Panc1 (cell line): Measurements from ENCODE around the gene MAP2. TPM values are rescaled to one million over a fixed set of nuclear protein-coding genes. Genes with fewer than 3 reads are reported as not detected.

Experiments
- ATAC-seq: fragments of 200-7000 bp; cut with Tn5 transposase; 2 replicates; pipeline ENCODE4 v1.9.1; 2020; ENCODE audit warnings: mild to moderate bottlenecking, moderate library complexity
- BruUV-seq: library from RNA; stranded (reverse); fragments of 400-500 nt; replicated peaks from 2 replicates; lab custom pipeline; 2021; lab: Mats Ljungman, UMichigan
- CTCF ChIA-PET: fragments of 300-600 bp; sonication (Branson Sonifier 250); formaldehyde crosslinking; loops from one replicate; lab custom pipeline; 2022; ENCODE audit warnings: antibody characterized with exemption; lab: Charles Lee
- POLR2A ChIA-PET: fragments of 300-600 bp; sonication (Branson Sonifier 250); formaldehyde crosslinking; loops from one replicate; lab custom pipeline; 2022; ENCODE audit warnings: antibody characterized with exemption; lab: Charles Lee
- DNase-seq: peaks from one replicate; pipeline ENCODE4 v3.0.0-alpha.2; 2010; ENCODE audit warnings: low read depth, low spot score
- H3K27ac ChIP-seq: 2 replicates; pipeline ENCODE4 v1.5.1; 2011; ENCODE audit warnings: mild to moderate bottlenecking, low read length, inconsistent platforms
- H3K27me3 ChIP-seq: fragments of 200-500 bp; sonication (Bioruptor generic); 2 replicates; pipeline ENCODE4 v1.6.0; 2014; ENCODE audit warnings: low read length, inconsistent platforms; ENCODE audit not compliant: control insufficient read depth, insufficient read depth
- H3K36me3 ChIP-seq: fragments of 200-500 bp; sonication (Bioruptor generic); 2 replicates; pipeline ENCODE4 v1.5.1; 2014; ENCODE audit warnings: inconsistent platforms, mild to moderate bottlenecking, low read length, moderate library complexity; ENCODE audit not compliant: control insufficient read depth, insufficient read depth
- H3K4me1 ChIP-seq: 2 replicates; pipeline ENCODE4 v1.5.1; 2011; ENCODE audit warnings: inconsistent platforms, mild to moderate bottlenecking, low read length, moderate library complexity; ENCODE audit not compliant: control insufficient read depth, insufficient read depth
- H3K4me3 ChIP-seq, 2 experiments: 2 replicates each; pipeline ENCODE4 v1.5.1; 2011 to 2012; ENCODE audit warnings: low read depth in 2 of 2, low read length in 2 of 2, mild to moderate bottlenecking in 2 of 2, inconsistent platforms in 1 of 2, moderate library complexity in 1 of 2
- H3K9me3 ChIP-seq: fragments of 200-500 bp; sonication (Bioruptor generic); 2 replicates; pipeline ENCODE4 v1.5.1; 2014; ENCODE audit warnings: low read depth, mild to moderate bottlenecking, inconsistent platforms, low read length, moderate library complexity; ENCODE audit not compliant: control insufficient read depth, insufficient read depth
- POLR2AphosphoS5 ChIP-seq: IDR thresholded peaks from 2 replicates; pipeline ENCODE4 v1.6.1; 2012; ENCODE audit warnings: mild to moderate bottlenecking, low read depth, low read length, moderate library complexity
- SIN3A ChIP-seq: IDR thresholded peaks from 2 replicates; pipeline ENCODE4 v1.6.1; 2012; ENCODE audit warnings: low read depth, mild to moderate bottlenecking, low read length, moderate library complexity, borderline replicate concordance; ENCODE audit not compliant: insufficient read depth
- TCF7L2 ChIP-seq: IDR thresholded peaks from 2 replicates; pipeline ENCODE4 v1.6.1; 2011; ENCODE audit warnings: mild to moderate bottlenecking, low read depth, low read length, inconsistent platforms
- in situ Hi-C: cut with HindIII; loops from 2 replicates; pipeline ENCODE4 v1.10.0; 2016; ENCODE audit warnings: low sequenced_read_pairs, low pct_unique_long_range_greater_than_20kb
- intact Hi-C: fragments of 100-400 bp; cut with micrococcal nuclease; formaldehyde crosslinking; loops from one replicate; pipeline ENCODE4 v1.10.0; 2022; ENCODE audit not compliant: unreplicated experiment
- total RNA-seq: library from RNA; stranded (reverse); gene quantifications from one replicate; pipeline ENCODE4 v1.2.1, GENCODE V29; 2021; ENCODE audit not compliant: unreplicated experiment
- TF ChIP-seq, protein P1 (sequence below), 2 experiments: IDR thresholded peaks; 2 replicates each; pipeline ENCODE4 v1.6.1; 2011 to 2012; ENCODE audit warnings: low read depth in 2 of 2, control low read depth in 1 of 2, low read length in 1 of 2, mild to moderate bottlenecking in 1 of 2, moderate library complexity in 1 of 2; ENCODE audit not compliant: insufficient read depth in 1 of 2
- TF ChIP-seq, protein P2 (sequence below): fragments of 450-650 bp; IDR thresholded peaks from 2 replicates; pipeline ENCODE4 v1.5.1; 2017; ENCODE audit warnings: mild to moderate bottlenecking

Gene MAP2
- total RNA-seq, 1 experiment from 2014 or later: 44.9 TPM

DNA sequence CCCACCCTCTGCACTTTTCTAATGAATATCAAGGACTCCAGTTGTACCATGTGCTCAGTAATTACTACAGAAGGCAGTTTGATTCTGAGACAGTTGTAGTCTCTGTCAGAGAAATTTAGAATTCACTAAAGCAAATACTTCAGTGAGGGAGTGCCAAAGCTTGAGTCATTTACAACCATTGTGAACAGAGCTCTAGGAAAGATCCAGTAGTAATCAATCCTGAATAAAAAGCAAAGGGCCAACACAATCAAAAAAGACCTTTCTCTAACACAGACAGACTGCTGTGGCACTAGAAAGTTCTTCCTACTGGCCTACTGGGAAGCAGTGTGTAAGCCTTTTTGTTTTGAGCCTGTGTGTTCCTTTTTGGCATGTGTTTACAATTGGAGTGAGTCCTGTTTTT is 212.2 kb downstream of the MAP2 start:
- CTCF ChIA-PET: no interaction called here
- POLR2A ChIA-PET: no interaction called here
- DNase-seq (no peak), ATAC-seq (no peak)
- BruUV-seq: no TSS peak
- Histone ChIP-seq H3K27me3 (no peaks in the 10 kb centered on the region), H3K4me3 (no peak overlapping the region), H3K27ac (no peak overlapping the region), H3K36me3 (no peaks in the 10 kb centered on the region), H3K4me1 (peaks cover 10% of the 10 kb centered on the region), H3K9me3 (no peaks in the 10 kb centered on the region)
- in situ Hi-C loops: no loop called here
- TF ChIP-seq SIN3A (no peak), POLR2AphosphoS5 (no peak), TCF7L2 (no peak)
- TF ChIP-seq, protein P1, sequence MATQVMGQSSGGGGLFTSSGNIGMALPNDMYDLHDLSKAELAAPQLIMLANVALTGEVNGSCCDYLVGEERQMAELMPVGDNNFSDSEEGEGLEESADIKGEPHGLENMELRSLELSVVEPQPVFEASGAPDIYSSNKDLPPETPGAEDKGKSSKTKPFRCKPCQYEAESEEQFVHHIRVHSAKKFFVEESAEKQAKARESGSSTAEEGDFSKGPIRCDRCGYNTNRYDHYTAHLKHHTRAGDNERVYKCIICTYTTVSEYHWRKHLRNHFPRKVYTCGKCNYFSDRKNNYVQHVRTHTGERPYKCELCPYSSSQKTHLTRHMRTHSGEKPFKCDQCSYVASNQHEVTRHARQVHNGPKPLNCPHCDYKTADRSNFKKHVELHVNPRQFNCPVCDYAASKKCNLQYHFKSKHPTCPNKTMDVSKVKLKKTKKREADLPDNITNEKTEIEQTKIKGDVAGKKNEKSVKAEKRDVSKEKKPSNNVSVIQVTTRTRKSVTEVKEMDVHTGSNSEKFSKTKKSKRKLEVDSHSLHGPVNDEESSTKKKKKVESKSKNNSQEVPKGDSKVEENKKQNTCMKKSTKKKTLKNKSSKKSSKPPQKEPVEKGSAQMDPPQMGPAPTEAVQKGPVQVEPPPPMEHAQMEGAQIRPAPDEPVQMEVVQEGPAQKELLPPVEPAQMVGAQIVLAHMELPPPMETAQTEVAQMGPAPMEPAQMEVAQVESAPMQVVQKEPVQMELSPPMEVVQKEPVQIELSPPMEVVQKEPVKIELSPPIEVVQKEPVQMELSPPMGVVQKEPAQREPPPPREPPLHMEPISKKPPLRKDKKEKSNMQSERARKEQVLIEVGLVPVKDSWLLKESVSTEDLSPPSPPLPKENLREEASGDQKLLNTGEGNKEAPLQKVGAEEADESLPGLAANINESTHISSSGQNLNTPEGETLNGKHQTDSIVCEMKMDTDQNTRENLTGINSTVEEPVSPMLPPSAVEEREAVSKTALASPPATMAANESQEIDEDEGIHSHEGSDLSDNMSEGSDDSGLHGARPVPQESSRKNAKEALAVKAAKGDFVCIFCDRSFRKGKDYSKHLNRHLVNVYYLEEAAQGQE (IDR thresholded peaks at IDR 0.05; ENCODE audit: insufficient read depth in 1 of 2, low read depth in 2 of 2, low read length in 1 of 2): no peak
- TF ChIP-seq, protein P2, sequence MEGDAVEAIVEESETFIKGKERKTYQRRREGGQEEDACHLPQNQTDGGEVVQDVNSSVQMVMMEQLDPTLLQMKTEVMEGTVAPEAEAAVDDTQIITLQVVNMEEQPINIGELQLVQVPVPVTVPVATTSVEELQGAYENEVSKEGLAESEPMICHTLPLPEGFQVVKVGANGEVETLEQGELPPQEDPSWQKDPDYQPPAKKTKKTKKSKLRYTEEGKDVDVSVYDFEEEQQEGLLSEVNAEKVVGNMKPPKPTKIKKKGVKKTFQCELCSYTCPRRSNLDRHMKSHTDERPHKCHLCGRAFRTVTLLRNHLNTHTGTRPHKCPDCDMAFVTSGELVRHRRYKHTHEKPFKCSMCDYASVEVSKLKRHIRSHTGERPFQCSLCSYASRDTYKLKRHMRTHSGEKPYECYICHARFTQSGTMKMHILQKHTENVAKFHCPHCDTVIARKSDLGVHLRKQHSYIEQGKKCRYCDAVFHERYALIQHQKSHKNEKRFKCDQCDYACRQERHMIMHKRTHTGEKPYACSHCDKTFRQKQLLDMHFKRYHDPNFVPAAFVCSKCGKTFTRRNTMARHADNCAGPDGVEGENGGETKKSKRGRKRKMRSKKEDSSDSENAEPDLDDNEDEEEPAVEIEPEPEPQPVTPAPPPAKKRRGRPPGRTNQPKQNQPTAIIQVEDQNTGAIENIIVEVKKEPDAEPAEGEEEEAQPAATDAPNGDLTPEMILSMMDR: no peak
- intact Hi-C loops: no loop called here

DNA sequence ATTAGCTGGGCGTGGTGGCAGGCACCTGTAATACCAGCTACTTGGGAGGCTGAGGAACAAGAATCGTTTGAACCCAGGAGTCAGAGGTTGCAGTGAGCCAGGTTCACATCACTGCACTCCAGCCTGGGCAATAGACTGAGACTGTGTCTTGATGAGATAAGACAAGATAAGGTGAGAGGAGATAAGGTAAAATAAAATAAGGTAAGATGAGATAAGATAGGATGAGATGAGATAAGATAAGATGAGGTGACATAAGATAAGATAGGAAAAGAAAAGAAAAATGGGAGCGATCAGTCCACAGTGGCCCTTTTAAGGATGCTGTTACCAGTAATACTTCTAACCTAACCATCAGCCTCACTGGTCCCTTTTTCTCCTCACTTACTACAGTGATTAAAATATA is 213.4 kb downstream of the MAP2 start:
- DNase-seq: no peak
- ChIA-PET CTCF (no interaction called here), POLR2A (no interaction called here)
- H3K4me3 ChIP-seq: no peak overlapping the region
- H3K4me1 ChIP-seq: peaks cover 10% of the 10 kb centered on the region
- no peak overlapping the region for H3K27ac ChIP-seq
- no peaks in the 10 kb centered on the region for H3K9me3 ChIP-seq
- no TSS peak for BruUV-seq
- H3K36me3 ChIP-seq: no peaks in the 10 kb centered on the region
- in situ Hi-C loops: no loop called here
- TF ChIP-seq, protein P1 (IDR thresholded peaks at IDR 0.05; ENCODE audit: insufficient read depth in 1 of 2, low read depth in 2 of 2, low read length in 1 of 2): no peak
- TF ChIP-seq POLR2AphosphoS5 (no peak), TCF7L2 (no peak)
- TF ChIP-seq, protein P2: no peak
- no peaks in the 10 kb centered on the region for H3K27me3 ChIP-seq
- intact Hi-C loops: no loop called here
- ATAC-seq: no peak
